Fibroblast of skin of scalp (primary cell): ENCODE data around the gene CCDC188.

Experiments used
- DNase-seq: peaks from one replicate; pipeline ENCODE4 v3.0.0-alpha.2; 2013

CCDC188 gene

DNA sequence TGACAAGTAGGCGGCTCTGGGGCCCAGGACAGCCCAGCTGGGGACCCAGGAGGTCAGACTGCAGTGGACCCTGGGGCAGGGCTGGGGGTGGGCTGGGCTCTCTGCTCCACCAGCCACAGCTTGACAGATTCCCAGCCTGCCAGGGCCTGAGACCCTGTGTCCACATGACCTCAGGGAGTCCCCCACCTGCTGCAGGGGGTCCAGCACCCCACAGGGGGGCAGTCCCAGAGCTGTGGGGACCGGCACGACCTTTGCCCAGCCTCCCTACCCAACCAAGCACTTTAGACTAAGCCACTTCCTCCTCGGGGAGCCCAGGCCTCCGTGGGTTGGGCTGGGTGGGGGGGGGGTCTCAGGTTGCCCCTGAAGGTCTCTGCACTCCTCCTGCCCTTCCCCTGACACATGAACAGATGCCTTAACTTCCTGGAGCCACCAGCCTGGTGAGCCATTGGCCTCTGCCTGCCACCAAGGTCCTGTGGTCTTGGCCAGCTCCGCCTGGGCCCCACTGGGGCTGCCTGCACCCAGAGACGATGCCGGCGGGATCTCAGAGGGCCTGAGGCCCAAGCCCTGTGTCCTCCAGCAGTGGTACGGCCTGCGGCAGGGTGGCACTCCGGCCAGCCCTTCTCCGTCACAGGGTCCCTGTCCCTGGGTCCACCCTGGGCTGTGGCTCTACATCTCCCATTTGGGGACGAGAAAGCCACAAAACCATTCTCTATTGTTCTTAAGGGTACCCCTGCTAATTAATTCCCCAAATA is 3.4 kb downstream of the CCDC188 start:
- no peak for DNase-seq

DNA sequence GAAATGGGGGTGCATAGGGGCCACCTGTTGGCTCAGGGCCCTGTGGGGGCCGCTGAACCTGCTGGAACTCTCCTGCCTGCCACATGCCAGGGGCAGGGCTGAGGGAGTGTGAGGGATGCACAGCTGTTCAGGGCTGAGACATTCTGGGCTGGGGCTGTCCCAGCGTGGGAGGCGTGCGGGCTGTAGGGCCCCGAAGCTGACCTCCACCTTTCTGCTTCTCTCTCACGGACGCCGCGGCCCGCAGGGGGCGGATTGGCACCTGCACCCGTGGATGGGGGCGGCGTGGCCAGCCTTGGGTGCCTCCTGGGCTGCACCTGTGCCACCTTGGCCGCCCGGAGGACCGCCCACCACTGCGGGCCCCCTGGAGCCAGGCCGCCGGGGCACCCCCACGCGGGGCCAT is 4.1 kb downstream of the CCDC188 start:
- DNase-seq: no peak

- DNase-seq: no peak
Observed at GRCh38 chr22:20145832-20146223, 5.0 kb downstream of the CCDC188 start.

DNA sequence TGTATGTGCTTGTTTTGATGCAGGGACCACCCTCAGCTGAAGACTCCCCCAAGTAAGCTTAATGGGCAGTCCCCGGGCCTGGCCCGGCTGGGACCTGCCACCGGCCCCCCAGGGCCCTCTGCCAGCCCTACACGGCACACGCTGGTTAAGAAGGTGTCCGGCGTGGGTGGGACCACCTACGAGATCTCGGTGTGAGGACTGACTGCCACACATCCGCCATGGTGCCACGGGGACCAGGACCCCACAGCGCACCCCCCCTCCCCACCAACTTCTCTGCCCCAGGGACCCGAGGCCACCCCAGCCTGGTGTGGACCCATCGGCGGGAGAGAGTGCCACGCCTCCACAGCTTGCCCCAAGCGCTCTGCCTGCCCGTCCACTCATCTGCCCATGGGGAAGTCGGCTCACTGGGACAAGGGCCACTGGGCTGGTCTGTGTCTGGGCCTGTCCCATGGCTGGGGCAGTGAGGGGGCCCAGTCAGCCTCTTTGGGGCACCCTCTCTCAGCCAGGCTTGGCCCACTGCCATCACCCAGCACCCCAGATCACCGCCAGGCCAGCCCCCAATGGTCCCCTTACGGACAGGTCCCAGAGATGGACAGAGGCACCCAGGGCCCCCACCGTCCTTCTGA is 5.5 kb downstream of the CCDC188 start:
- no peak for DNase-seq

DNA sequence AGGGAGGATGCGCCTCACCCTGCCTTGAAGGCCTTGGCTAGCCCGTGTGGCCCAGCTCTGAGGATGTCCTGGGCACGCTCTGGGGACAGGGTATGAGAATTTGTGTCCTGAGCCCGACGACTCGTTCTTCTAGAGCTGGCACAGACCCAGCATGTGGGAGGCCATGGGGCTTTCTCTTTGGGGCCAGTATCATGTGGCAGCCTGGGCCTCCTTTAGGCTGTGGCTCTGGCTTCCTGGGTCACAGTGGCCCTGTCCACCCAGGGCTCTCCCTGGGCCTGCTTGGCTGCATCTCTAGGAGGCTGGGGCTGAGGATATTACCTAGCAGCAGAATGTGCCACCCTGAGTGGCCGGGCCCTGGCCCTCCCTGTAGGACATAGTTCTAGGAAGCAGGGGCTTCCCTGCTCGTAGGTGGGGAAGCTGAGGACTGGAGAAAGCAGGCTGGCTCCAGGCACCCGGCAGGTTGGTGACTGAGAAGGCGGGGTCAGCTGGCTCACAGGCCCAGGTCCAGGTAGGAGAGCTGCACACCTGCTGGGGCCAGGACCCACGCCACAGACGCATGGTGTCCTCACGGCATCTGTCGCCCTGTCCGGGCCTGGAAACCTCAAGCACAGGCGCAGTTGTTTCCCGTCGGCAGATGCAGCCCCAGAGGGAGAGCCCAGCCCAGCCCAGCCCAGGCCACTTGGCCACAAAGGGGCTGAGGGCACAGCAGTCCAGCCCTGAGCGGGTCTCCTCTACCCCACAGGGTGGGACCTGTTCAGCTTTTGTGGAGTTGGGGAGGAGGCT is 6.8 kb downstream of the CCDC188 start:
- no peak for DNase-seq

DNA sequence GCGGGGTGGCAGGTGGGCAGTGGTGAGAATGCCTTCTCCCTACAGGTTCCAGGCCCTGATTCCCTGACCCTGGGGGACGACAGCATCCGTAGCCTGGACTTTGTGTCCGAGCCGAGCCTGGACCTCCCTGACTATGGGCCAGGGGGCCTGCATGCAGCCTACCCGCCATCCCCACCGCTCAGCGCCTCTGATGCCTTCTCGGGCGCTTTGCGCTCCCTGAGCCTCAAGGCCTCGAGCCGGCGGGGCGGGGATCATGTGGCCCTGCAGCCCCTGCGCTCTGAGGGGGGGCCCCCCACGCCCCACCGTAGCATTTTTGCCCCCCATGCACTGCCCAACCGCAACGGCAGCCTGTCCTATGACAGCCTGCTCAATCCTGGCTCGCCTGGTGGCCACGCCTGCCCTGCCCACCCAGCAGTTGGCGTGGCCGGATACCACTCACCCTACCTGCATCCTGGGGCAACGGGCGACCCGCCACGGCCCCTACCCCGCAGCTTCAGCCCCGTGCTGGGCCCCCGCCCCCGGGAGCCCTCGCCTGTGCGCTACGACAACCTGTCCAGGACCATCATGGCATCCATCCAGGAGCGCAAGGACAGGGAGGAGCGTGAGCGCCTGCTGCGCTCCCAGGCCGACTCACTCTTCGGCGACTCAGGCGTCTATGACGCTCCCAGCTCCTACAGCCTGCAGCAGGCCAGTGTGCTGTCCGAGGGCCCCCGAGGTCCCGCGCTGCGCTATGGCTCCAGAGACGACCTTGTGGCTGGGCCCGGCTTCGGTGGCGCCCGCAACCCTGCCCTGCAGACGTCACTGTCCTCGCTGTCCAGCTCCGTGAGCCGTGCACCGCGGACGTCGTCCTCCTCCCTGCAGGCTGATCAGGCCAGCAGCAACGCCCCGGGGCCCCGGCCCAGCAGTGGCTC is 7.9 kb downstream of the CCDC188 start:
- DNase-seq: no peak

DNA sequence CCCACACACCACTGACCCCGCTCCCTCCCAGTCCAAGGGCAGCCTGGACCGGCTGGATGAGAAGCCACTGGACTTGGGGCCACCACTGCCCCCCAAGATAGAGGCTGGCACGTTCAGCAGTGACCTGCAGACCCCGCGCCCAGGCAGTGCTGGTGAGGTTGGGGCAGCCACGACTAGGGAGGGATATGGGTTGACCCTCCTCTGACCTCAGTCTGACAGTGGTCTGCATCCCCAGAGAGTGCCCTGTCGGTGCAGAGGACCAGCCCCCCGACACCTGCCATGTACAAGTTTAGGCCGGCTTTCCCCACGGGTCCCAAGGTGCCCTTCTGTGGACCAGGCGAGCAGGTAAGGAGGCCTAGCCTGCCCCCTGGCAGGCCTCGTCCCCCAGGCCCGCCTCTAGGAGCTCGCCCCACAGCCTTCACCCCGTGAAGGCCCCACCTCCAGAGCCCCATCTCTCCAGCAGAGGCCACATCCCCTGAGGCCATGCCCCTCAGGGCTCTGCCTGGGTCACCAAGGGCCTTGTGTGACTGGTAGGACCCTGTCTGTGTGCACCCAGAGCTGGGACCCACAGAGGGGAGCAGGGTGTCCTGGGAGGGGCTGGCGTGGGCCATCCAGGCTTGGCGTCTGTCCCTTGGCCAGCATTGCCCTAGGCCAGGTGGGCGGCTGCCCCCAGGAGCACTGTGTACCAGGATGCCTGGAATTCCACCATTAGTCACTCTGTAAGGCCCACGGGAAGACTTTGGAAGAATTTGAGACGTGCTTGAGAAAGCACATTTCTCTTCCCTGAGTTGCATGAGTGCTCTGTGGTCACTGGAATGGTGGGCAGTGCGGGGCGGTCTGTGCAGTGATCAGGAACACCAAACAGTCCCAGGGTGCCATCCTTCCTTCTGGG is 9.4 kb downstream of the CCDC188 start:
- peak; percentile 70 for DNase-seq

GRCh38 chr22:20140521-20140964 is 10.3 kb downstream of the CCDC188 start:
- DNase-seq: no peak

- no peak for DNase-seq
Observed at GRCh38 chr22:20140107-20140445, 10.8 kb downstream of the CCDC188 start.

DNA sequence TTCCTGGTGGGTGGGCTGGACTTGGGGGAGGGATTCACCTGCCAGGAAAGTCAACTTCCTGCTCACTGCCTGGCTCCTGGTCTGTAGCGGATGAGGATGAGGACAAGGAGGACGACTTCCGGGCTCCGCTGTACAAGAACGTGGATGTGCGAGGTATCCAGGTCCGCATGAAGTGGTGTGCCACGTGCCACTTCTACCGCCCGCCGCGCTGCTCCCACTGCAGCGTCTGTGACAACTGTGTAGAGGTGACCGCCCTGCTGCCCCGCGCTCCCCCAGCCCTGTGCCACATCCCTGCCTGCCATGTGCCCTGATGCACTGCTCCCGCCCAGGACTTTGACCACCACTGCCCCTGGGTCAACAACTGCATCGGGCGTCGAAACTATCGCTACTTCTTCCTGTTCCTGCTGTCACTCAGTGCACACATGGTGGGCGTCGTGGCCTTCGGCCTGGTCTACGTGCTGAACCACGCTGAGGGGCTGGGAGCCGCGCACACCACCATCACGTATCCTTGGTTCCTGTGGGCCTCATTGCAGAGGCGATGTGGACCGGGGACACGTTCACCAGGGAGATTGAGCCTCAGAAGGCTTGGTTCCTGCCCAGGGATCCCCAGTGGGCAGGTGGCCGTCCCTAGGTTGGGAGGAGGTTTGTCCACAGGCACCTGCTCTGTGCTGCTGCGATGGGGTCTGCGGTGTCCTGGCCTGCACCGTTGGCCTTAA is 11.3 kb downstream of the CCDC188 start:
- DNase-seq: no peak

- DNase-seq: no peak
Observed at GRCh38 chr22:20138868-20139267, 12.0 kb downstream of the CCDC188 start.

DNA sequence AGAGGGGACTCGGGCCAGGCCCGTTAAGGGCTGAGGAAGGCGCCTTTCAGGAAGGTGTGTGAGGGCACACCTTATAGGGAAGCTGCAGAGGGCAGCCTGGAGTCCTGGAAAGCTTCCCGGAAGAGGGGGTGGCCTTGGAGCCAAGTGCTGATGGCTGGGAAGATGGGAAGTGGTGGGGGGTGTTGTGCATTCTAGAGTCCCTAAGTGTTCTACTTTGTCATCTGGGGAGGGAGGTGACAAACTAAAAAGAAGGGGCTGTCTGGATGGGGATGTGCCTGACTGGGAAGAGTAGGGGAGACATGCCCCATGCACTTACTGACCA is 12.5 kb downstream of the CCDC188 start:
- no peak for DNase-seq

- DNase-seq: no peak
Observed at GRCh38 chr22:20137671-20138416, 13.0 kb downstream of the CCDC188 start.

DNA sequence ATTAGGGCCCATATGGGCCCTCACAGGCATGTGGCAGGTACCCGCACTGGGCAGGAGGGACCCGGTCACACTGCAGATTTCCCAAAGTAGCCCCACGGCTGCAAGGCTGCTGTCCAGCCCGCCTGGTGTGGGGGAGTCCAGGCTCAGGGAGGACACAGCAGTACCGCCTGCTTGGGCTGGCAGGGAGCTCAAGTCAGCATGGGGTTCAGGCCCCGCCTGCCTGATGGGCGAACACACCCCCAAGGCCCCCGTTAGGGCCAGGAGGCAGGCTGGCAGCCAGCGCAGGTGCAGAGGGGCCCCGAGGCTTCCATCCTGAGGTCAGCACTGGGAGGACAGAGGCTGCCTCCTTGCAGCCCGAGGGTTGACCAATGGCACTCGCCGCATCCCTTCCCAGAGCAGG is 13.7 kb downstream of the CCDC188 start:
- DNase-seq: no peak

- no peak for DNase-seq
Observed at GRCh38 chr22:20136603-20136873, 14.3 kb downstream of the CCDC188 start.

DNA sequence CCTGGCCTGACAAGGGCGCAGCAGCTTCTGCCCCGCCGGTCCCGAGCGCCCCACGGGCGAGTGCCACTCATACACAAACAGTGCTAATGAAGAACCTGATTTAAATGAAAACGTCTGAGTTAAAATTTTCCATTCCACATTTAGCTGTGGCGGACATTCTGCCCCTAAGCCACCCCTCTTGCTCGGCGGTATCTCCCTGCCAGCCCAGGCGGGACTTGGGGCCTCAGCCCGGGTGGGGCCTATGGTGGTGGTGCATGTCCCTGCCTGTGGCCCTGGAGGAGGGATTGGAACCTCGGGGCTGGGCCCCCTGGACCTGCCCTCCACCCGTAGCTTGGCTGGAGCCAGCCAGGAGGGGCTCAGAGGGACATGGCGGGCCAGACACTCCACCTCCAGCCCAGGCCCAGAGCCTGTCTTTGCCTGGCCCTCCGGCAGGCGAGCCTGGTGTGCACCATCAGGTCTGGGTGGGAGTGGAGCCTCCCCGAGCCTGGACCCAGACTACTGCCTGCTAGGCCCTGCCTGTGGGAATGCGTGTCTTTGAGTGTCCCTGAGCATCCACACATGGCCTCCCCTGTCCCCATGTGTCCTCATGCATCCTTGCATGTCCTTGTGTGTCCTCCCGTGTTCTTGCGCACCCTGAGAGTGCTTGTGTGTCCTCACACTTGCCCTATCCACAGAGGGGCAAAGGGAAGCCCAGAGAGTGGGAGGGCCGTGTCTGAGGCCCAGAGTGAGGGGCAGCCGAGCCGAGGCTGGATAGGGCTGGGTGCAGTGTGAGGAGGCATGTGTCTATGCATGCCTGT is 14.9 kb downstream of the CCDC188 start:
- DNase-seq: no peak

DNA sequence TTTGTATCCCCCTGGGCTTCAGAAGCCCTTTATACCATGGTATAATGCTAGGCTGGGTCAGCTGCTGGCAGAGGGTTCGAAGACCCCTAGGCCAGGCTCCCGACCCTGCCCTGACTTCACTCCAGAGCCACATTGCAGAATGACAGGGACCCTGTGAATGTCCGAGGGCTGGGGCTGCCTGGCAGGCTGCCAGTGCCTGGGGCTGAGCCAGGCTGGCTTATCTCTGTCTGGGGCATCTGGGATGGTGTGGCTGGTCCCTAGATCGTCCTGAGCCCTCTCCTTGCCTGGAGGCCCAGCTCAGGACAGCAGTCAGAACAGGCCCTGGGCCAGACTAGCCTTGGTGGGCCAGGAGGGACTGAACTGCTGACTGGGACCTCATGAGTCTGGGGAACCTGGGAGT is 15.6 kb downstream of the CCDC188 start:
- DNase-seq: no peak

DNA sequence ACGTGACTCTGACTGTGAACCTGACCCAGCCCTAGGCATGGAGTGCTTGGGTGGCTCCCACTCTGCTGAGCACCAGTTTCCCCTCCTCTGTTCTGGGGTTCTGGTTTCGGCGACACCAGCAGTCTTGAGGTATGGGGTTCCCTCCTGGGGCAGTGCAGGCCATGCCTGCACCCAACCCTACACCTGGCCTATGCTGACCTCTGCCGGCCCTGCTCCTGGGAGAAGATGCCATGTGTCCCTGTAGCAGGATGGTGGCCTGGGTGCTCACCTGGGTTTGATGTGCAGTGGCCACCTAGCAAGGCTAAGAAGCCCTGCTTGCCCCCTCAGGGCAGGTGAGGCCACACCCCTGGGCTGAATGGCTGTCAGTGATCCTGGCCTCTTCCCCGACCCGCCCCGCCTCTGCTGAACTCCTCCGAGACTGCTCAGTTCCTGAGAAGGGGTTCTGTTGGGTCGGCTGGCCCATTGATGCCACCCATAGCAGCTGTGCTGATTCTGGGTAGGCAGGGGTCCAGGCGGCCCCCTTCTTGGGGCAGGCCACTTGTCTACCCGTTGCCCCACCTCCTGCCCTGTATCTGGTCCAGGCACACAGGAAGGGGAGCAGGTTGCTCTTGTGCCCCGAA is 16.8 kb downstream of the CCDC188 start:
- no peak for DNase-seq

- no peak for DNase-seq
Observed at GRCh38 chr22:20132686-20133246, 18.1 kb downstream of the CCDC188 start.
